HG02588 (cell line): ENCODE measurements around the gene SLC66A2.

ENCODE experiments used
- ATAC-seq: cut with Tn5 transposase; IDR thresholded peaks from one replicate; pipeline ENCODE4 v1.9.1; 2021; ENCODE audit warnings: mild to moderate bottlenecking, moderate library complexity; ENCODE audit not compliant: unreplicated experiment

The SLC66A2 gene

GRCh38 chr18:79921984-79922965 is 29.2 kb downstream of the SLC66A2 start:
- no peak for ATAC-seq

DNA sequence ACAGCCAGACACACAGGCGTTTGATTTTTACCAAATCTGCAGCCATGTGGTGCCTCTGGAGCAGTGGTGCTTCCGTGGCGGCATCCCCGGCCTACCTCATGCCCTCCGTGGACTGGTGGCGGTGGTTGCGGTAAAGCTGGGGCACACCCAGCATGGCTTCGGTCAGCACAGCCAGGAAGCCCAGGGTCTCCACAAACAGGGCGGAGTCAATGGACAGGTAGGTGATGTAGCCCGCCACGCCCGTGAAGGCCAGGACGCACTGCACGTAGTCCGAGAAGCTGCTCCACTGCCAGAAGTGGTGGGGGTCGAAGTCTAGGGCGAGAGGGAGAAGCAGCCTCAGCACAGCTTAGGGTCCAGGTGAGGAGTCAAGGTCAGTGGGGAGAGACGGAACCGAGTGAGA is 32.4 kb downstream of the SLC66A2 start:
- no peak for ATAC-seq

- ATAC-seq = no peak
These were observed 32.8 kb downstream of the SLC66A2 start for GRCh38 chr18:79918615-79919011.

GRCh38 chr18:79917853-79918614 is 33.4 kb downstream of the SLC66A2 start:
- no peak for ATAC-seq

- no peak for ATAC-seq
These were observed 34.1 kb downstream of the SLC66A2 start for GRCh38 chr18:79917169-79917852.

- ATAC-seq = no peak
These were observed 34.8 kb downstream of the SLC66A2 start for GRCh38 chr18:79916546-79917168.

- ATAC-seq = no peak
These were observed 35.3 kb downstream of the SLC66A2 start for GRCh38 chr18:79916128-79916494.

DNA sequence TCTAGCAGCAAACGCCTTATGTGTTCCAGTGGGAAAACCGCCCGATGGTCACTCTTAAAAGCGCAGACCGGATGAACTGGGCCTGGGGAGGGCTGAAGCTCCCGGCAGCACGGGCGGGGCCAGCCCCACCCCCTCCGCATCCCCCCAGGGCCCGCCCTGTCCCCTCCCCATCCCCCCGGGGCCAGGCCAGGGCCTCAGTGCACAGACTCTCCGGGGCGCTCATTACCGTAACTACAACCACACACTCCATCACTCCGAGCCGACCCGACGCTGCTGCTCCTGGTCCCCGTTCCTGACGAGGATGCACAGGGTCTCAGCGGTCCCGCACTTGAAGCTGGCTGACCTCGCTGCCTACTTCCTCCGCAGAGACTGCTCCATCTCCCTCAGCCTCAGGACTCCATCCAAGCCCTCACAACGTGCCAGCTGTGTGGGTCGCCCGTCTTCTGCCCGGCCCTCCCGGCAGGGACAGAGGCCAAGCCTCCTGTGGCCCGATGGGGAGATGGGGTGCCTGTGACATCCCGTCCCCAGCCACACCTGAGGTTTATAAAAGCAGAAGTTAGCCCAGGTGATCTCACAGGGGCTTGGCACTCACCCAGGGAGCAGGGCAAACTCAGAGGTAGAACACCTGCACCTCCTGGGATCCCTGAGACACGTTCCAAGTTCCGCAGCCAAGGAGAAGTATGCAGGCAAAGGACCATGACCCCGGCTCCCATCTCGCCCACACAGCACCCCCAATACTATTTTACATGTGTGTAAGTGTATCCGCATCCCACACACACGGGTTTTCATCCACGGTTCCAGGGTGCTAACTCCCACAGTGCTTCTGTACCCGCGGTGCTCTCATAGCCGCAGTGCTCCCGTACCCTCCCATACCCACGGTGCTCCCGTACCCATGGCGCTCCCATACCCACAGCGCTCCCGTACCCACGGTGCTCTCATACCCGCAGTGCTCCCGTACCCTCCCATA is 36.0 kb downstream of the SLC66A2 start:
- ATAC-seq = no peak

- no peak for ATAC-seq
These were observed 36.8 kb downstream of the SLC66A2 start for GRCh38 chr18:79914614-79915160.

DNA sequence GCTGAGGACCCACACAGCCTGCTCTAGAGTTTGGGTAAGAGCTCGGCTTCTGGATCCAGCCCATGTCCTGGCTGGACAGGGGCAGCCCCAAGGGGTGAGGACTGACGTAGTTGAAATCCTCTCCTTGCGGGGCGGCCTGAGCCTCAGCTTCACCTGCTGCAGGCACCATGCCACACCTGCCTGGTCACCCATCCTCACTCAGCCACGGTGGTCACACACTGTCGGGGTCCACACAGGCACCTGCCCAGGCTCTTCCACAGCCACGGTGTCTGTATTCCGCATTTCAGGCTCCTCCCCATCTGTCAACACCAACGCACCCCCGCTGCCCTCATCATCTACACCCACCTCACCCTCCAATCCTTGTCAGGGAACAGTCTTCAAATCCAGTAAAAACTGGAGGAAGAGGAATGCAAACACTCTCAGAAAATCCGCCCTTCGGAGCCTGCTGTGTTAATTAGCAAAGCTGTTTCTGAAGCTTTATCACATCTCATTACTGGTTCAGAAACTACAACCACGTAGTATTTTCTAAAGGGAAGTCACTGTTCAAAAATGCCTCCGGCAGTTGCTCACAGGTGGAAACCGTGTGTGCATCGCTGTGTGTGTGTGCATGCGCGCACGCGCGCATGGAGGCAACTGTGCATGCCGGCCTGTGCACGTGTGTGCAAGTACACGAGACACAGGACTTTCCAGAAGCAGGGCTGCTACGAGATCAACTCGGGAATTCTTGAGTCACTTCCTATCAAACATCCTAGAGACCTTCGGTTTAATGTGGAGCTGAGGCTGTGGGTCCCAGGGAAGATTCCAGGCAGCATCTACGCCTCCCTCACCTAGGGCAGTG is 38.2 kb downstream of the SLC66A2 start:
- ATAC-seq = no peak

DNA sequence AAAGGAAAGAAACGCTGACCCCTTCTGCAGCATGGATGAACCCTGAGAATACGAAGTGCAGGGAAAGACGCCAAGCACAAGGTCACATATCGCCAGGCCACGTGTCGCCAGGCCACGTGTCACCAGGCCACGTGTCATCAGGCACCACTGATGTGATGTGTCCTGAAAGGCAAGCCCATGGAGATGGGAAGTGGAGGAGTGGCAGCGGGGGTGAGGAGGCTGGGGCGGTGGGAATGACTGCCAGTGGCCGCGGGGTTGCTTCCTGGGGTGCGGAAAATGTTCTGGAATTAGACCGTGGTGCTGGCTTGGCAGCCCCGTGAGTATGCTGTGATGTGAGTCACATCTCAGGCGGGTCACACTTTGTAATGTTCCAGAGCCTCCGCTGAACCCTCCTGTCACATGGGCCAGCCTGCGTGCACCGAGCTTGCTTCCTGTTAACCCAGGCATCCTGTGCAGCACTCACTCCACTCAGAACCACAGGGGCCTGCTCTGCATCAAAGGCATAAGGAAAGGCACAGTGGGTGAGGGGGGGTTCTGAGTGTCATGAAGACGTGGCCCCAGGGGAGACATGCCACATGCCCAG is 39.0 kb downstream of the SLC66A2 start:
- no peak for ATAC-seq

DNA sequence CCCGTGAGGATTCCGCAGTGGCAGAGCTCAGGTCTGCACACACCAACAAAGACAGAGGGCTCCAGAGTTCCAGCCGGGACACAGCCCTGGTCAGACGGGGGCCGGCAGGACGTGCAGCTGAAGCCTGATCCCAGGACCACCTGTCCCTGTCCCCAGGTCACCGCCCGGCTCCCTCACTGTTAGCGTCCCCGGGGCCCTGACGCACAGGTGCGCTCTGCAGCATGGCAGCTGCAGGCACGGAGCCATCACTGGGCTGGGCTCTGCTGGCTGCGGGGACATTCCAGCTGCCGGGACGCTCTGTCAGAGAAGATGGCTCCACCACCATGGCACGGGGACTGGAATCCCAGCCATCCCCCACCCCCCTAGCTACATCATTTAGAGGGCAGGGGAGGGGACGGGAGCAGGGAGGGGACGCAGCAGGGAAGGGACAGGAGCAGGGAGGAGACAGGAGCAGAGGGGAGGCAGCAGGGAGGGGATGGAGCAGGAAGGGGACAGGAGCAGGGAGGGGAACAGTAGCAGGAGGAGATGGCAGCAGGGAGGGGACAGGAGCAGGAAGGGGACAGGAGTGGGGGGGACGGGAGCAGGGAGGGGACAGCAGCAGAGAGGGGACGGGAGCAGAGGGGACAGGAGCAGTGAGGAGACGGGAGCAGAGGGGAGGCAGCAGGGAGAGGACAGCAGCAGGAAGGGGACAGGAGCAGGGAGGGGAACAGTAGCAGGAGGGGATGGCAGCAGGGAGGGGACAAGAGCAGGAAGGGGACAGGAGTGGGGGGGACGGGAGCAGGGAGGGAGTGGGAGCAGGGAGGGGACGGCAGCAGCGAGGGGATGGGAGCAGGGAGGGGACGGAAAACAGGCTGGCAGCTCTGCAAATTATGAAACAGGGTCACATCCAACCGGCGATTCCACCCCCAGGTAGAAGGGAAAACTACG is 39.8 kb downstream of the SLC66A2 start:
- ATAC-seq = no peak

GRCh38 chr18:79910563-79911343 is 40.7 kb downstream of the SLC66A2 start:
- no peak for ATAC-seq

- ATAC-seq = no peak
These were observed 44.7 kb downstream of the SLC66A2 start for GRCh38 chr18:79906706-79907105.

- ATAC-seq = no peak
These were observed 45.5 kb downstream of the SLC66A2 start for GRCh38 chr18:79905993-79906392.

GRCh38 chr18:79905389-79905911 is 46.0 kb downstream of the SLC66A2 start:
- ATAC-seq = no peak
